Tibial nerve (tissue), 4 donors: ENCODE results near the gene SLC35E1. TPM values are rescaled to one million over a fixed set of nuclear protein-coding genes. Genes with fewer than 3 reads are reported as not detected.
"Not testable (repeated sequence)": the region's sequence is repeated elsewhere in the genome, so short reads cannot be mapped to it uniquely, and the experiment has no call there.

Experiments used
- DNase-seq, 2 donors: peaks; one replicate each; pipeline ENCODE4 v3.0.0-alpha.2; 2019; ENCODE audit warnings: low spot score in 2 of 2
- H3K27ac ChIP-seq, 4 donors: fragments of 200-600 bp; sonication (generic) in 3 of 4; one replicate each; pipeline ENCODE4 v1.5.1; 2017 to 2019; ENCODE audit warnings: mild to moderate bottlenecking in 1 of 4
- H3K27me3 ChIP-seq, 2 donors: fragments of 200-600 bp; sonication (generic) in 1 of 2; one replicate each; pipeline versions ENCODE4 v1.5.1 to v1.6.0; 2017 to 2019
- H3K36me3 ChIP-seq, 3 donors: fragments of 200-600 bp; sonication (generic); one replicate each; pipeline ENCODE4 v1.5.1; 2018 to 2019
- H3K4me1 ChIP-seq, 4 donors: fragments of 200-600 bp; sonication (generic) in 3 of 4; one replicate each; pipeline ENCODE4 v1.5.1; 2017 to 2019
- H3K4me3 ChIP-seq, 4 donors: fragments of 200-600 bp; sonication (generic) in 3 of 4; one replicate each; pipeline ENCODE4 v1.5.1; 2017 to 2019; ENCODE audit warnings: mild to moderate bottlenecking in 1 of 4, moderate library complexity in 1 of 4
- H3K9me3 ChIP-seq, 4 donors: fragments of 200-600 bp; sonication (generic) in 3 of 4; one replicate each; pipeline ENCODE4 v1.5.1; 2017 to 2019
- CTCF ChIP-seq, 5 experiments: fragments of 200-600 bp in 3 of 5; fragments of 450-650 bp in 2 of 5; sonication (generic) in 3 of 5; IDR thresholded peaks; one replicate each; pipeline ENCODE4 v1.5.1; 2016 to 2019; ENCODE audit warnings: antibody characterized with exemption in 5 of 5, mild to moderate bottlenecking in 3 of 5, moderate library complexity in 2 of 5
- EP300 ChIP-seq, 2 donors: sonication (generic); formaldehyde crosslinking; IDR thresholded peaks; one replicate each; pipeline ENCODE4 v1.6.1; 2017; ENCODE audit warnings: antibody characterized with exemption in 2 of 2, mild to moderate bottlenecking in 1 of 2
- POLR2A ChIP-seq, 2 donors: fragments of 450-650 bp; IDR thresholded peaks; one replicate each; pipeline ENCODE4 v1.6.1; 2017; ENCODE audit warnings: antibody characterized with exemption in 2 of 2, mild to moderate bottlenecking in 2 of 2, moderate library complexity in 2 of 2
- WGBS, 2 donors: methylation state at CpG; one replicate each; pipeline ENCODE4 v1.1.5; 2018; 5-methylcytosine and 5-hydroxymethylcytosine counted together
- small RNA-seq: library from RNA; depleted of rRNA; stranded (forward); fragments of <200 nt; gene quantifications from one replicate; pipeline ENCODE3, GENCODE V24; 2016
- total RNA-seq, 4 donors: library from RNA; depleted of rRNA; stranded (reverse); fragments of >200 nt; gene quantifications; one replicate each; pipeline ENCODE4 v1.1.0, GENCODE V29; 2016

The SLC35E1 gene
- total RNA-seq, 4 donors from 2014 or later = 24.9 to 29.5 (median 28.0) TPM

- WGBS, 2 donors = 94 to 96% methylated on average over 5 of the region's 5 CpGs
- H3K4me3 ChIP-seq = no peak overlapping the region
- TF ChIP-seq EP300 (IDR thresholded peaks at IDR 0.05) = no peak
- TF ChIP-seq POLR2A (IDR thresholded peaks at IDR 0.05) = no peak
- TF ChIP-seq CTCF (IDR thresholded peaks at IDR 0.05) = no peak
- peaks cover 0 to 24% (median 8%) of the 10 kb centered on the region in 4 donors for H3K4me1 ChIP-seq
- peaks cover 0 to 69% (median 2%) of the 10 kb centered on the region in 3 donors for H3K36me3 ChIP-seq
- no peaks in the 10 kb centered on the region for H3K9me3 ChIP-seq
- peak overlapping the region in 3 of 4 donors; percentile 71 to 83 (median 83) for H3K27ac ChIP-seq
- H3K27me3 ChIP-seq = no peaks in the 10 kb centered on the region
- no peak for DNase-seq
Measured at GRCh38 chr19:16508546-16508945, 63.7 kb downstream of the SLC35E1 start.

- no peaks in the 10 kb centered on the region for H3K27me3 ChIP-seq
- WGBS, 2 donors = 73 to 81% methylated on average over 6 of the region's 6 CpGs
Measured at GRCh38 chr19:16506961-16507360, 65.3 kb downstream of the SLC35E1 start.

GRCh38 chr19:16506161-16506560 lies 66.1 kb downstream of the SLC35E1 start:
- not testable (repeated sequence) for H3K9me3 ChIP-seq, H3K27me3 ChIP-seq, H3K4me3 ChIP-seq, DNase-seq
- peaks cover 0 to 75% (median 2%) of the 10 kb centered on the region in 3 donors for H3K36me3 ChIP-seq
- WGBS, 2 donors = 92 to 97% methylated on average over 11 of the region's 11 CpGs
- H3K4me1 ChIP-seq = peaks cover 0 to 24% (median 8%) of the 10 kb centered on the region in 4 donors
- H3K27ac ChIP-seq = peak overlapping the region in 1 of 4 donors; percentile 38

More at GRCh38 chr19:16506961-16507360, 65.3 kb downstream of the SLC35E1 start:
- TF ChIP-seq POLR2A (IDR thresholded peaks at IDR 0.05) (no peak), CTCF (IDR thresholded peaks at IDR 0.05) (no peak), EP300 (IDR thresholded peaks at IDR 0.05) (no peak)
- Histone ChIP-seq H3K27ac (peak overlapping the region in 2 of 4 donors; percentile 38 to 83), H3K4me1 (peaks cover 0 to 24% (median 8%) of the 10 kb centered on the region in 4 donors), H3K9me3 (no peaks in the 10 kb centered on the region), H3K36me3 (peaks cover 0 to 71% (median 2%) of the 10 kb centered on the region in 3 donors), H3K4me3 (no peak overlapping the region)
- no peak for DNase-seq

- TF ChIP-seq POLR2A (IDR thresholded peaks at IDR 0.05) = no peak
- TF ChIP-seq CTCF (IDR thresholded peaks at IDR 0.05) = no peak
- TF ChIP-seq EP300 (IDR thresholded peaks at IDR 0.05) = no peak
- DNase-seq = no peak
- Histone ChIP-seq H3K36me3 (peaks cover 0 to 78% (median 2%) of the 10 kb centered on the region in 3 donors), H3K9me3 (no peaks in the 10 kb centered on the region), H3K4me1 (peaks cover 0 to 8% (median 0%) of the 10 kb centered on the region in 4 donors), H3K27me3 (no peaks in the 10 kb centered on the region), H3K27ac (peak overlapping the region in 1 of 4 donors; percentile 22), H3K4me3 (no peak overlapping the region)
- 78 to 80% methylated on average over 3 of the region's 3 CpGs for WGBS, 2 donors
Measured at GRCh38 chr19:16504271-16504670, 67.9 kb downstream of the SLC35E1 start.

Small RNAs within 50 kb of the gene (small RNA-seq; reads per million reads assigned to genes)
- gene RN7SL146P = not detected

Other genes with a start within 250 kb of the SLC35E1 start
- 100 to 1,000 TPM; 115 to 236 (median 167) TPM for gene KLF2, start 247.6 kb downstream of the SLC35E1 start, total RNA-seq
- 10 to 100 TPM; 29.1 to 41.5 (median 33.3) TPM for gene EPS15L1, start 100.4 kb downstream of the SLC35E1 start, total RNA-seq
- gene CALR3, start 76.2 kb downstream of the SLC35E1 start, total RNA-seq = not detected
- 10 to 100 TPM; 13.4 to 19.0 (median 15.8) TPM for gene C19orf44, start 76.0 kb downstream of the SLC35E1 start, total RNA-seq
- 10 to 100 TPM in 3 of 4 donors, 1 to 10 TPM in 1; 9.8 to 22.5 (median 12.6) TPM for gene CHERP, start 30.0 kb downstream of the SLC35E1 start, total RNA-seq
- 10 to 100 TPM in 2 of 4 donors, 1 to 10 TPM in 2; 6.1 to 14.2 (median 11.7) TPM for gene MED26, start 55.8 kb upstream of the SLC35E1 start, total RNA-seq
- gene SMIM7, start 87.7 kb upstream of the SLC35E1 start, total RNA-seq = 100 to 1,000 TPM; 105 to 175 (median 132) TPM
- gene TMEM38A, start 88.7 kb upstream of the SLC35E1 start, total RNA-seq = 1 to 10 TPM; 3.3 to 7.3 (median 3.6) TPM
- under 1 TPM in 1 of 4 donors, not detected in 3; 0.21 TPM for gene NWD1, start 147.4 kb upstream of the SLC35E1 start, total RNA-seq